ENCODE results near the gene ACBD4.

GRCh38 chr17:45161288-45162024 lies 26.0 kb downstream of the ACBD4 start, which contains the start of gene HEXIM2:
- TF ChIP-seq KLF16 (tag by site-specific recombination; IDR thresholded peaks at IDR 0.05) (peak; percentile 99), ZNF558 (tag by site-specific recombination; IDR thresholded peaks at IDR 0.05) (no peak; the same call in 1 of the 2 replicates), ZBTB1 (tag by site-specific recombination; IDR thresholded peaks at IDR 0.05) (0 out of 2 replicates have a peak, but pooled peaks have one; percentile 71), CTCF (tag by site-specific recombination; IDR thresholded peaks at IDR 0.05) (no peak), ZBTB26 (tag by site-specific recombination; optimal IDR thresholded peaks at IDR 0.05) (peak; percentile 51), REST (tag by site-specific recombination; IDR thresholded peaks at IDR 0.05) (peak; percentile 67), WT1 (tag by site-specific recombination; IDR thresholded peaks at IDR 0.05) (peak; percentile 68)

All from HEK293 (cell line).